SK-N-SH treated with all-trans-retinoic acid at 6 μM for 48 hours (cell line): Measurements from ENCODE around the gene LACRT.

Experiments
- ATAC-seq: fragments of 200-7000 bp; cut with Tn5 transposase; 3 replicates; pipeline ENCODE4 v1.9.1; 2020; ENCODE audit warnings: mild to moderate bottlenecking, moderate library complexity
- ARNTL ChIP-seq: fragments of 450-650 bp; formaldehyde crosslinking; IDR thresholded peaks from 2 replicates; pipeline ENCODE4 v1.5.0; 2020; ENCODE audit warnings: low read depth, mild to moderate bottlenecking, moderate library complexity, borderline replicate concordance
- CREB5 ChIP-seq: fragments of 250-450 bp; sonication (Bioruptor Pico); IDR thresholded peaks from 2 replicates; pipeline ENCODE4 v1.5.1; 2020; ENCODE audit warnings: low read depth, mild to moderate bottlenecking, moderate library complexity
- CSDC2 ChIP-seq: fragments of 250-450 bp; sonication (Bioruptor Pico); IDR thresholded peaks from 2 replicates; pipeline ENCODE4 v1.5.0; 2020; ENCODE audit warnings: mild to moderate bottlenecking, moderate library complexity
- CSRNP3 ChIP-seq: fragments of 250-450 bp; sonication (Bioruptor Pico); IDR thresholded peaks from 2 replicates; pipeline ENCODE4 v1.5.1; 2021; ENCODE audit warnings: mild to moderate bottlenecking, moderate library complexity
- ESRRG ChIP-seq: fragments of 250-450 bp; sonication (Bioruptor Pico); IDR thresholded peaks from 2 replicates; pipeline ENCODE4 v1.6.1; 2021; ENCODE audit warnings: mild to moderate bottlenecking
- GLIS3 ChIP-seq: fragments of 250-450 bp; sonication (Bioruptor Pico); IDR thresholded peaks from 2 replicates; pipeline ENCODE4 v1.5.0; 2020; ENCODE audit warnings: mild to moderate bottlenecking, moderate library complexity
- ISL1 ChIP-seq: fragments of 250-450 bp; sonication (Bioruptor Pico); IDR thresholded peaks from 2 replicates; pipeline ENCODE4 v2.1.2; 2022; ENCODE audit warnings: mild to moderate bottlenecking, moderate library complexity
- OSR1 ChIP-seq: fragments of 250-450 bp; sonication (Bioruptor Pico); IDR thresholded peaks from 2 replicates; pipeline ENCODE4 v1.8.0; 2022; ENCODE audit warnings: moderate library complexity, mild to moderate bottlenecking, inconsistent platforms
- PATZ1 ChIP-seq: fragments of 250-450 bp; sonication (Bioruptor Pico); IDR thresholded peaks from 2 replicates; pipeline ENCODE4 v1.8.0; 2020; ENCODE audit warnings: mild to moderate bottlenecking, moderate library complexity, borderline replicate concordance
- PPARA ChIP-seq: fragments of 250-450 bp; sonication (Bioruptor Pico); IDR thresholded peaks from 2 replicates; pipeline ENCODE4 v1.5.0; 2020; ENCODE audit warnings: mild to moderate bottlenecking, borderline replicate concordance
- RARB ChIP-seq: fragments of 250-450 bp; sonication (Bioruptor Pico); IDR thresholded peaks from 2 replicates; pipeline ENCODE4 v1.8.0; 2021; ENCODE audit warnings: mild to moderate bottlenecking, moderate library complexity
- SNAI2 ChIP-seq: fragments of 250-450 bp; sonication (Bioruptor Pico); IDR thresholded peaks from 2 replicates; pipeline ENCODE4 v1.5.0; 2020; ENCODE audit warnings: mild to moderate bottlenecking, moderate library complexity
- TCF4 ChIP-seq: fragments of 250-450 bp; sonication (Bioruptor Pico); IDR thresholded peaks from 2 replicates; pipeline ENCODE4 v1.8.0; 2021; ENCODE audit warnings: mild to moderate bottlenecking, moderate library complexity, borderline replicate concordance
- TOX ChIP-seq: fragments of 250-450 bp; sonication (Bioruptor Pico); IDR thresholded peaks from 2 replicates; pipeline ENCODE4 v1.8.0; 2021; ENCODE audit warnings: mild to moderate bottlenecking, moderate library complexity, borderline replicate concordance
- ZC3H10 ChIP-seq: fragments of 250-450 bp; sonication (Bioruptor Pico); IDR thresholded peaks from 2 replicates; pipeline ENCODE4 v1.5.1; 2021; ENCODE audit warnings: mild to moderate bottlenecking, moderate library complexity
- ZFP3 ChIP-seq: fragments of 250-450 bp; sonication (Bioruptor Pico); IDR thresholded peaks from 2 replicates; pipeline ENCODE4 v1.5.0; 2020; ENCODE audit warnings: mild to moderate bottlenecking, moderate library complexity
- ZFP30 ChIP-seq: fragments of 450-650 bp; formaldehyde crosslinking; IDR thresholded peaks from 2 replicates; pipeline ENCODE4 v1.5.0; 2022; ENCODE audit warnings: mild to moderate bottlenecking, moderate library complexity
- ZNF565 ChIP-seq: fragments of 450-650 bp; formaldehyde crosslinking; conservative IDR thresholded peaks from 2 replicates; pipeline ENCODE4 v1.5.0; 2020; ENCODE audit warnings: low read depth, mild to moderate bottlenecking, moderate library complexity
- ZNF70 ChIP-seq: fragments of 450-650 bp; formaldehyde crosslinking; IDR thresholded peaks from 2 replicates; pipeline ENCODE4 v1.5.0; 2020; ENCODE audit warnings: mild to moderate bottlenecking, moderate library complexity
- ZNF8 ChIP-seq: fragments of 450-650 bp; formaldehyde crosslinking; IDR thresholded peaks from 2 replicates; pipeline ENCODE4 v1.5.0; 2020; ENCODE audit warnings: mild to moderate bottlenecking, moderate library complexity
- TF ChIP-seq, protein P1 (sequence below): fragments of 250-450 bp; sonication (Bioruptor Pico); IDR thresholded peaks from 2 replicates; pipeline ENCODE4 v1.5.0; 2020; ENCODE audit warnings: mild to moderate bottlenecking, moderate library complexity
- TF ChIP-seq, protein P2 (sequence below): fragments of 250-450 bp; sonication (Bioruptor Pico); IDR thresholded peaks from 2 replicates; pipeline ENCODE4 v1.8.0; 2021; ENCODE audit warnings: low read depth, mild to moderate bottlenecking, moderate library complexity, borderline replicate concordance

The LACRT gene

DNA sequence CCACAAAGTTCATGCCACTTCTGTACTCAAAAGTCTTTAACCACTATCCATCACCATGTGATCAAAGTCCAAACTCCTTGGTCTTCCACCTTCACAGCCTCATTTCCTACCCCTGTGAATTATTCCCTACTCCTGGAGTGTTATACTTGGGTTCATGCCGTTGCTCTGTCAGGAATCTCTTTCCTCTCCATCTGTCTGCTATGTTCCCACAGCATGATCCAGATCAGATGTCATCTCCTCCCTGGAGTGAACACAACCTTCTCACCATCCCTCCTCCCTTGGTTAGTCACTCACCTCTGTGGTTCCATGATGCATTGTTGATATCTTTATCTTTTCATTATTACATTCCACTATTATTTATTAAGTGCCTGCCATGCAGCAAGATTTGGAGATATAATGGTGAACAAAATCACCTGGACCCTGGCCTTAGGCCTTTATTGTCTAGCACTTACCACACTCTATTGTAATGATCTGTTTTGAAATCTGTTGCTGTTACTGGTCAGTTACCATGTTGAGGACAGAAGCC, 22.4 kb downstream of the LACRT start:
- no peak for ATAC-seq

DNA sequence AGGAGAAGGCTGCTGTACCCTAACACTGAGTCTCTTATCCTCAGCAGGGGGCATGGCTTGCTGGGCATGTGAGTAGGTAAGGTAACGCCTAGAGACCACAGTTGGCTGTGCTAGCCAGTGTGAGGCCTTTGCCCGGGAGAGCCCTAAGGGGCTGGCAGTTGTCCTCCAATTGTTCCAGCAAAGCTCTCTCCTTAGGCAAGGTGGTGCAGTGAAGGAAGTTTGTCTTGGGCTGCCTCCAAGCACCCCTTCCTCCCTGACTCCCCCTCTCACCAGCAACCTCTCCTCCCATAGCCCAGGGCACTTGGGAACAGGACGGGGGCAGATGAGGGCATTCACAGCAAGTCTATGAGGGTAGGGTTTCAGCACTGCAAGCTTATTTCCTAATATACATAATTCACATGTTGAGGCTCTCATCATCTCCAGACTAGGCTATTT, 23.0 kb downstream of the LACRT start:
- no peak for ATAC-seq

More for the DNA sequence above, 22.4 kb downstream of the LACRT start:
- TF ChIP-seq CSDC2 (no peak), ZFP3 (no peak), OSR1 (no peak), ISL1 (CRISPR knock-in tag) (no peak), ARNTL (CRISPR knock-in tag) (no peak), RARB (CRISPR knock-in tag) (no peak), ZNF565 (CRISPR knock-in tag) (no peak), PATZ1 (CRISPR knock-in tag) (no peak), ZNF70 (CRISPR knock-in tag) (no peak), PPARA (CRISPR knock-in tag) (no peak), CREB5 (no peak), TOX (CRISPR knock-in tag) (no peak), ZNF8 (no peak), ZFP30 (CRISPR knock-in tag) (no peak), ZC3H10 (CRISPR knock-in tag) (no peak), TCF4 (CRISPR knock-in tag) (no peak), SNAI2 (CRISPR knock-in tag) (no peak), ESRRG (CRISPR knock-in tag) (no peak)
- TF ChIP-seq, protein P1, sequence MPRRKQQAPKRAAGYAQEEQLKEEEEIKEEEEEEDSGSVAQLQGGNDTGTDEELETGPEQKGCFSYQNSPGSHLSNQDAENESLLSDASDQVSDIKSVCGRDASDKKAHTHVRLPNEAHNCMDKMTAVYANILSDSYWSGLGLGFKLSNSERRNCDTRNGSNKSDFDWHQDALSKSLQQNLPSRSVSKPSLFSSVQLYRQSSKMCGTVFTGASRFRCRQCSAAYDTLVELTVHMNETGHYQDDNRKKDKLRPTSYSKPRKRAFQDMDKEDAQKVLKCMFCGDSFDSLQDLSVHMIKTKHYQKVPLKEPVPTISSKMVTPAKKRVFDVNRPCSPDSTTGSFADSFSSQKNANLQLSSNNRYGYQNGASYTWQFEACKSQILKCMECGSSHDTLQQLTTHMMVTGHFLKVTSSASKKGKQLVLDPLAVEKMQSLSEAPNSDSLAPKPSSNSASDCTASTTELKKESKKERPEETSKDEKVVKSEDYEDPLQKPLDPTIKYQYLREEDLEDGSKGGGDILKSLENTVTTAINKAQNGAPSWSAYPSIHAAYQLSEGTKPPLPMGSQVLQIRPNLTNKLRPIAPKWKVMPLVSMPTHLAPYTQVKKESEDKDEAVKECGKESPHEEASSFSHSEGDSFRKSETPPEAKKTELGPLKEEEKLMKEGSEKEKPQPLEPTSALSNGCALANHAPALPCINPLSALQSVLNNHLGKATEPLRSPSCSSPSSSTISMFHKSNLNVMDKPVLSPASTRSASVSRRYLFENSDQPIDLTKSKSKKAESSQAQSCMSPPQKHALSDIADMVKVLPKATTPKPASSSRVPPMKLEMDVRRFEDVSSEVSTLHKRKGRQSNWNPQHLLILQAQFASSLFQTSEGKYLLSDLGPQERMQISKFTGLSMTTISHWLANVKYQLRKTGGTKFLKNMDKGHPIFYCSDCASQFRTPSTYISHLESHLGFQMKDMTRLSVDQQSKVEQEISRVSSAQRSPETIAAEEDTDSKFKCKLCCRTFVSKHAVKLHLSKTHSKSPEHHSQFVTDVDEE (CRISPR knock-in tag): no peak

More for the DNA sequence above, 23.0 kb downstream of the LACRT start:
- no peak for TF ChIP-seq CSDC2
- TF ChIP-seq RARB (CRISPR knock-in tag): no peak
- TF ChIP-seq, protein P2, sequence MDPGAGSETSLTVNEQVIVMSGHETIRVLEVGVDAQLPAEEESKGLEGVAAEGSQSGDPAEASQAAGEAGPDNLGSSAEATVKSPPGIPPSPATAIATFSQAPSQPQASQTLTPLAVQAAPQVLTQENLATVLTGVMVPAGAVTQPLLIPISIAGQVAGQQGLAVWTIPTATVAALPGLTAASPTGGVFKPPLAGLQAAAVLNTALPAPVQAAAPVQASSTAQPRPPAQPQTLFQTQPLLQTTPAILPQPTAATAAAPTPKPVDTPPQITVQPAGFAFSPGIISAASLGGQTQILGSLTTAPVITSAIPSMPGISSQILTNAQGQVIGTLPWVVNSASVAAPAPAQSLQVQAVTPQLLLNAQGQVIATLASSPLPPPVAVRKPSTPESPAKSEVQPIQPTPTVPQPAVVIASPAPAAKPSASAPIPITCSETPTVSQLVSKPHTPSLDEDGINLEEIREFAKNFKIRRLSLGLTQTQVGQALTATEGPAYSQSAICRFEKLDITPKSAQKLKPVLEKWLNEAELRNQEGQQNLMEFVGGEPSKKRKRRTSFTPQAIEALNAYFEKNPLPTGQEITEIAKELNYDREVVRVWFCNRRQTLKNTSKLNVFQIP (CRISPR knock-in tag): no peak
- no peak for TF ChIP-seq ZNF70 (CRISPR knock-in tag)
- TF ChIP-seq ARNTL (CRISPR knock-in tag): no peak
- no peak for TF ChIP-seq ISL1 (CRISPR knock-in tag)
- TF ChIP-seq SNAI2 (CRISPR knock-in tag): no peak
- TF ChIP-seq ZNF565 (CRISPR knock-in tag): no peak
- TF ChIP-seq TOX (CRISPR knock-in tag): no peak
- no peak for TF ChIP-seq GLIS3 (CRISPR knock-in tag)
- no peak for TF ChIP-seq CSRNP3 (CRISPR knock-in tag)
- TF ChIP-seq OSR1: no peak
- TF ChIP-seq, protein P1 (CRISPR knock-in tag): no peak
- TF ChIP-seq ZFP3: no peak
- TF ChIP-seq ZFP30 (CRISPR knock-in tag): no peak
